K562 (cell line): ENCODE results near the gene MRFAP1. TPM values are rescaled to one million over a fixed set of nuclear protein-coding genes. Genes with fewer than 3 reads are reported as not detected.

Experiments used
- ATAC-seq: fragments of 200-7000 bp; cut with Tn5 transposase; 3 replicates; pipeline ENCODE4 v1.9.1; 2020; ENCODE audit warnings: moderate library complexity
- BruUV-seq: library from RNA; stranded (reverse); fragments of 400-500 nt; replicated peaks from 2 replicates; lab custom pipeline; 2021; lab: Mats Ljungman, UMichigan
- CTCF ChIA-PET: fragments of 300-600 bp; formaldehyde crosslinking; extraction: SDS; loops from one replicate; lab custom pipeline; 2021; ENCODE audit warnings: low intra/inter-chr PET ratio; lab: Yijun Ruan, JAX
- POLR2A ChIA-PET: fragments of 300-600, 350-650 bp; sonication (Branson Sonifier 250); formaldehyde crosslinking; extraction: SDS; loops from one replicate; lab custom pipeline; 2021; ENCODE audit warnings: antibody characterized with exemption, inconsistent platforms; lab: Yijun Ruan, JAX
- DNase-seq, 4 experiments: peaks; one replicate each; pipeline versions ENCODE4 v3.0.0 to v3.0.0-alpha.2; 2011 to 2018; ENCODE audit warnings: low spot score in 3 of 4, mixed read lengths in 3 of 4; ENCODE audit errors: extremely low read depth in 1 of 4
- FAIRE-seq: peaks from 2 replicates; lab custom pipeline; 2011; peaks lifted over from hg19 to GRCh38; lab: Jason Lieb, UNC
- H2AFZ ChIP-seq: 2 replicates; pipeline ENCODE4 v1.6.0; 2011; ENCODE audit warnings: low read depth, low read length, control low read depth, inconsistent platforms
- H3K27ac ChIP-seq: fragments of 200-600 bp; 3 replicates; pipeline ENCODE4 v1.8.0; 2011; ENCODE audit warnings: low read depth, mild to moderate bottlenecking, control low read depth, inconsistent platforms, low read length, moderate library complexity, mixed read lengths; ENCODE audit errors: extremely low read depth
- H3K27me3 ChIP-seq, 2 experiments: fragments of 300-600 bp in 1 of 2; 2 replicates in 1 of 2; 3 replicates in 1 of 2; pipeline versions ENCODE4 v1.6.0 to v1.8.0; 2011; ENCODE audit warnings: inconsistent platforms in 2 of 2, low read length in 2 of 2, mild to moderate bottlenecking in 1 of 2, mixed read lengths in 1 of 2, moderate library complexity in 1 of 2; ENCODE audit not compliant: control insufficient read depth in 2 of 2, insufficient read depth in 2 of 2
- H3K36me3 ChIP-seq: fragments of 300-600 bp; 3 replicates; pipeline ENCODE4 v1.8.0; 2011; ENCODE audit warnings: mild to moderate bottlenecking, low read length, inconsistent platforms; ENCODE audit not compliant: control insufficient read depth, insufficient read depth
- H3K4me1 ChIP-seq, 2 experiments: fragments of 200-600 bp in 1 of 2; replicated peaks in 1 of 2; 2 replicates in 1 of 2; 3 replicates in 1 of 2; pipeline versions ENCODE4 v1.5.1 to v1.8.0; 2011; ENCODE audit warnings: inconsistent platforms in 2 of 2, low read length in 2 of 2, mild to moderate bottlenecking in 1 of 2, mixed read lengths in 1 of 2, moderate library complexity in 1 of 2; ENCODE audit not compliant: control insufficient read depth in 2 of 2, insufficient read depth in 2 of 2
- H3K4me2 ChIP-seq: 2 replicates; pipeline ENCODE4 v1.6.1; 2011; ENCODE audit warnings: low read length, control low read depth, inconsistent platforms, mixed read lengths; ENCODE audit not compliant: insufficient read depth
- H3K4me3 ChIP-seq: fragments of 200-600 bp; sonication (generic), shearing (Covaris generic); 2 replicates; pipeline ENCODE4 v1.5.1; 2016; ENCODE audit warnings: control low read depth, inconsistent platforms
- H3K79me2 ChIP-seq: fragments of 200-600 bp; 3 replicates; pipeline ENCODE4 v1.8.0; 2011; ENCODE audit warnings: low read length, inconsistent platforms; ENCODE audit not compliant: control insufficient read depth, insufficient read depth
- H3K9ac ChIP-seq, 2 experiments: 2 replicates each; pipeline versions ENCODE4 v1.6.0 to v1.6.1; 2011; ENCODE audit warnings: low read depth in 2 of 2, low read length in 2 of 2, control low read depth in 1 of 2, inconsistent platforms in 1 of 2, mild to moderate bottlenecking in 1 of 2, mixed read lengths in 1 of 2; ENCODE audit not compliant: insufficient read depth in 1 of 2
- H3K9me1 ChIP-seq: one replicate; pipeline ENCODE4 v1.6.0; 2011; ENCODE audit warnings: inconsistent platforms, mild to moderate bottlenecking, low read length, moderate library complexity; ENCODE audit not compliant: control insufficient read depth, insufficient read depth
- H3K9me3 ChIP-seq: replicated peaks from 2 replicates; pipeline ENCODE4 v1.5.1; 2011; ENCODE audit warnings: low read depth, low read length, inconsistent platforms; ENCODE audit not compliant: control insufficient read depth, insufficient read depth
- H4K20me1 ChIP-seq: replicated peaks from 2 replicates; pipeline ENCODE4 v1.6.1; 2011; ENCODE audit warnings: low read length, inconsistent platforms, mixed read lengths; ENCODE audit not compliant: control insufficient read depth, insufficient read depth
- ASH1L ChIP-seq: fragments of 450-650 bp; IDR thresholded peaks from 2 replicates; pipeline ENCODE4 v1.6.1; 2018; ENCODE audit warnings: borderline replicate concordance, mild to moderate bottlenecking, low read depth; ENCODE audit not compliant: partially characterized antibody
- CBFA2T2 ChIP-seq: fragments of 450-650 bp; conservative IDR thresholded peaks from 2 replicates; pipeline ENCODE4 v1.6.1; 2017; ENCODE audit warnings: mild to moderate bottlenecking
- FOXJ2 ChIP-seq: fragments of 200-800 bp; sonication (Bioruptor generic); IDR thresholded peaks from 2 replicates; pipeline ENCODE4 v1.6.1; 2016; ENCODE audit warnings: missing genetic modification characterization, missing compliant biosample characterization
- FOXK2 ChIP-seq, 2 experiments: fragments of 450-650 bp; IDR thresholded peaks in 1 of 2; conservative IDR thresholded peaks in 1 of 2; 2 replicates each; pipeline ENCODE4 v1.6.1; 2016; ENCODE audit warnings: low read depth in 2 of 2, mild to moderate bottlenecking in 1 of 2
- HDAC3 ChIP-seq: fragments of 450-650 bp; IDR thresholded peaks from 2 replicates; pipeline ENCODE4 v1.6.1; 2018; ENCODE audit warnings: borderline replicate concordance, mild to moderate bottlenecking, moderate library complexity; ENCODE audit not compliant: partially characterized antibody
- MAX ChIP-seq: sonication (generic); formaldehyde crosslinking; IDR thresholded peaks from 2 replicates; pipeline ENCODE4 v1.9.0; 2022; ENCODE audit warnings: mild to moderate bottlenecking, missing genetic modification reagents
- NRF1 ChIP-seq, 2 experiments: fragments of 450-650 bp; IDR thresholded peaks in 1 of 2; conservative IDR thresholded peaks in 1 of 2; 2 replicates each; pipeline ENCODE4 v1.6.1; 2014; ENCODE audit warnings: mild to moderate bottlenecking in 2 of 2
- PBX2 ChIP-seq, 2 experiments: IDR thresholded peaks in 1 of 2; conservative IDR thresholded peaks in 1 of 2; 2 replicates each; pipeline ENCODE4 v1.6.1; 2016; ENCODE audit warnings: low read depth in 2 of 2, mild to moderate bottlenecking in 1 of 2, missing compliant biosample characterization in 1 of 2, missing genetic modification characterization in 1 of 2, moderate library complexity in 1 of 2
- SAP30 ChIP-seq: fragments of 200-600 bp; sonication (generic); IDR thresholded peaks from 2 replicates; pipeline ENCODE4 v1.6.1; 2012; ENCODE audit warnings: borderline replicate concordance, low read depth, mild to moderate bottlenecking, moderate library complexity, low read length, control low read depth, inconsistent platforms; ENCODE audit not compliant: insufficient read depth, poor library complexity, severe bottlenecking
- SRSF7 ChIP-seq: fragments of 200-400 bp; formaldehyde crosslinking; optimal IDR thresholded peaks from 2 replicates; pipeline ENCODE3; 2017; ENCODE audit warnings: mild to moderate bottlenecking, low read depth, low read length
- TEAD1 ChIP-seq, 2 experiments: fragments of 450-650 bp in 1 of 2; sonication (generic) in 1 of 2; formaldehyde crosslinking; IDR thresholded peaks; 2 replicates each; pipeline versions ENCODE4 v1.4.0 to v1.8.0; 2020 to 2022; ENCODE audit warnings: mild to moderate bottlenecking in 2 of 2, missing genetic modification reagents in 1 of 2
- USF1 ChIP-seq: sonication (generic); formaldehyde crosslinking; IDR thresholded peaks from 2 replicates; pipeline ENCODE4 v1.9.0; 2022; ENCODE audit warnings: mild to moderate bottlenecking, missing genetic modification reagents
- ZFPM2 ChIP-seq: fragments of 250-450 bp; sonication (Bioruptor Pico); IDR thresholded peaks from 2 replicates; pipeline ENCODE4 v1.5.1; 2022; ENCODE audit warnings: mild to moderate bottlenecking
- ZNF280B ChIP-seq: fragments of 250-450 bp; sonication (Bioruptor Pico); IDR thresholded peaks from 2 replicates; pipeline ENCODE4 v1.5.1; 2021; ENCODE audit warnings: mild to moderate bottlenecking
- ZNF717 ChIP-seq: fragments of 250-450 bp; sonication (Bioruptor Pico); IDR thresholded peaks from 2 replicates; pipeline ENCODE4 v1.5.0; 2021
- WGBS: fragments of 100-300 bp; shearing (Covaris generic); methylation state at CpG from one replicate; pipeline ENCODE4 v1.1.6; 2016; ENCODE audit warnings: low coverage, mixed read lengths; ENCODE audit not compliant: insufficient coverage; ENCODE audit errors: missing lambda C conversion rate; 5-methylcytosine and 5-hydroxymethylcytosine counted together
- in situ Hi-C: fragments of 300-500 bp; cut with MboI; formaldehyde crosslinking; loops from 4 replicates; pipeline ENCODE4 v1.15.0; 2018; ENCODE audit warnings: inconsistent platforms, mixed read lengths
- intact Hi-C: fragments of 100-400 bp; cut with micrococcal nuclease; formaldehyde crosslinking; loops from 2 replicates; pipeline ENCODE4 v1.14.2; 2022
- polyA plus RNA-seq, 8 experiments: library from polyadenylated mRNA; depleted of rRNA in 4 of 8; stranded (reverse) in 5 of 8; unstranded in 3 of 8; fragments of >200 nt; fragmentation: Nextera tagmentation in 2 of 8; fragmentation: Illumina TruSeq in 1 of 8; extraction: Ambion mirVana in 2 of 8; extraction: Trizol in 1 of 8; gene quantifications; 2 replicates each; pipeline versions ENCODE4 v1.2.1 to v1.2.3, GENCODE V29; 2011 to 2014; ENCODE audit warnings: inconsistent platforms in 1 of 8, missing spikeins in 1 of 8
- total RNA-seq, 7 experiments: library from RNA; depleted of rRNA in 6 of 7; stranded (reverse); fragments of >200 nt in 6 of 7; fragmentation: Illumina TruSeq in 2 of 7; extraction: Trizol in 2 of 7; gene quantifications; 2 replicates each; pipeline versions ENCODE4 v1.2.1 to v1.2.3, GENCODE V29; 2011 to 2021; ENCODE audit warnings: low replicate concordance in 1 of 7

MRFAP1 gene
- total and polyA plus RNA-seq, 9 of the 15 experiments (the other 6 are each of a cell fraction or from before 2014, with no cell fraction given), result 46.0 to 270 (median 151) TPM

- Histone ChIP-seq H3K4me2 (peak overlapping the region; percentile 60), H3K4me1 (peaks cover 10 to 40% of the 10 kb centered on the region in 2 experiments; a peak in 4 of 5 replicates), H3K79me2 (no peaks in the 10 kb centered on the region), H4K20me1 (peaks cover 6% of the 10 kb centered on the region; the same call in 1 of the 2 replicates), H3K9ac (peak overlapping the region in 1 of 2 experiments; percentile 43; a peak in 1 of 4 replicates), H3K27me3 (no peaks in the 10 kb centered on the region), H3K9me1 (no peaks in the 10 kb centered on the region), H3K27ac (no peak overlapping the region), H2AFZ (no peak overlapping the region), H3K4me3 (no peak overlapping the region), H3K36me3 (no peaks in the 10 kb centered on the region; the same call in 2 of the 3 replicates), H3K9me3 (no peaks in the 10 kb centered on the region)
- DNase-seq (peak; percentile 87 to 97 (median 96)), FAIRE-seq (peak; percentile 98), ATAC-seq (peak; percentile 98)
- ChIA-PET POLR2A (interaction anchor here (0.7 kb wide), 1 partner anchor 1178 kb away, joined by 4 read pairs; no protein-coding TSS in a partner anchor), CTCF (interaction anchor here (0.6 kb wide), 1 partner anchor 59 kb away, joined by 3 read pairs; no protein-coding TSS in a partner anchor)
- intact Hi-C loops, result no loop called here
- no TSS peak for BruUV-seq
- 2% methylated on average over 15 of the region's 16 CpGs for WGBS
- in situ Hi-C loops, result no loop called here
- TF ChIP-seq HDAC3 (no peak), SRSF7 (no peak), ZNF280B (CRISPR knock-in tag) (no peak), NRF1 (conservative IDR thresholded peaks at IDR 0.05 in 1 of 2, IDR thresholded peaks at IDR 0.05 in 1 of 2) (peak; percentile 59 to 69), FOXJ2 (tag) (no peak), ZNF717 (CRISPR knock-in tag) (no peak), ASH1L (no peak), PBX2 (CRISPR knock-in tag; IDR thresholded peaks at IDR 0.05; ENCODE audit: low read depth) (no peak), PBX2 (tag; conservative IDR thresholded peaks at IDR 0.05; ENCODE audit: low read depth) (no peak), ZFPM2 (CRISPR knock-in tag) (no peak), SAP30 (no peak), MAX (CRISPR knock-in tag) (peak; percentile 54; the same call in 1 of the 2 replicates), CBFA2T2 (0 out of 2 replicates have a peak, but pooled peaks have one; percentile 5), USF1 (CRISPR knock-in tag) (peak; percentile 81), FOXK2 (conservative IDR thresholded peaks at IDR 0.05 in 1 of 2, IDR thresholded peaks at IDR 0.05 in 1 of 2; ENCODE audit: low read depth in 2 of 2) (peak; percentile 39 to 67; a peak in 2 of 4 replicates), TEAD1 (CRISPR knock-in tag; IDR thresholded peaks at IDR 0.05) (0 out of 4 replicates have a peak, but pooled peaks of 1 of the 2 experiments have one; percentile 47)
These were observed 44.5 kb upstream of the MRFAP1 start for GRCh38 chr4:6595897-6596537.
